ENCODE measurements around the gene SLC8A1. TPM values are rescaled to one million over a fixed set of nuclear protein-coding genes. Genes with fewer than 3 reads are reported as not detected.

SLC8A1 gene
- total and polyA plus RNA-seq, 2 of the 13 experiments (the other 11 are each of a cell fraction or from before 2014, with no cell fraction given): not detected

GRCh38 chr2:40292291-40292690, 159.6 kb downstream of the SLC8A1 start (continued):
- TF ChIP-seq ZNF816 (CRISPR knock-in tag; IDR thresholded peaks at IDR 0.05; ENCODE audit: borderline replicate concordance): no peak
- no peak for TF ChIP-seq ONECUT2 (CRISPR knock-in tag; IDR thresholded peaks at IDR 0.05)
- TF ChIP-seq FOXJ3 (CRISPR knock-in tag; IDR thresholded peaks at IDR 0.05; ENCODE audit: borderline replicate concordance): no peak
- no peak for TF ChIP-seq SNAI1 (CRISPR knock-in tag; IDR thresholded peaks at IDR 0.05; ENCODE audit: borderline replicate concordance)
- no peak for TF ChIP-seq CSRNP2 (CRISPR knock-in tag; conservative IDR thresholded peaks at IDR 0.05; ENCODE audit: low read depth)

GRCh38 chr2:40289771-40290404, 162.0 kb downstream of the SLC8A1 start:
- no peaks in the 10 kb centered on the region for H3K36me3 ChIP-seq (replicated peaks in 1 of 2; ENCODE audit: control insufficient read depth in 1 of 2, insufficient read depth in 2 of 2, low read length in 2 of 2)
- no peaks in the 10 kb centered on the region for H3K27me3 ChIP-seq (ENCODE audit: control insufficient read depth in 1 of 2, insufficient read depth in 2 of 2, low read length in 2 of 2)
- FAIRE-seq: no peak
- no peaks in the 10 kb centered on the region for H3K79me2 ChIP-seq (ENCODE audit: insufficient read depth, low read length)
- H4K20me1 ChIP-seq (ENCODE audit: insufficient read depth, low read length): no peaks in the 10 kb centered on the region
- intact Hi-C loops (cut with micrococcal nuclease; ENCODE audit: unreplicated experiment) (no loop called here), in situ Hi-C loops (cut with HindIII; ENCODE audit: extremely low pct_ligation_motif_present, low pct_unique_long_range_greater_than_20kb) (no loop called here)
- H3K4me3 ChIP-seq (replicated peaks in 1 of 3; ENCODE audit: insufficient read depth in 1 of 3, low read depth in 2 of 3, low read length in 3 of 3): no peak overlapping the region
- BruUV-seq (replicated peaks): no TSS peak
- no peaks in the 10 kb centered on the region for H3K9me3 ChIP-seq (ENCODE audit: low read length)
- ATAC-seq: no peak
- no peak for DNase-seq (ENCODE audit: low spot score)
- no peak overlapping the region for H3K9ac ChIP-seq (ENCODE audit: insufficient read depth, low read depth, low read length)
- ChIA-PET CTCF (ENCODE audit: low intra/inter-chr PET ratio, low total read pairs) (no interaction called here), POLR2A (no interaction called here)
- 34% methylated on average over 7 of the region's 7 CpGs for WGBS (ENCODE audit: low lambda C conversion rate)
- no peak overlapping the region for H3K27ac ChIP-seq (ENCODE audit: extremely low read length, insufficient read depth, low read length)
- 0 out of 2 replicates have a peak overlapping the region, but pooled peaks have one; percentile 26 for H3K4me2 ChIP-seq (ENCODE audit: low read depth, low read length)
- H3K4me1 ChIP-seq (ENCODE audit: insufficient read depth, low read length): no peaks in the 10 kb centered on the region
- no peak overlapping the region for H2AFZ ChIP-seq (ENCODE audit: low read length)
- TF ChIP-seq TRIM22 (IDR thresholded peaks at IDR 0.05) (no peak), STAG1 (CRISPR knock-in tag; IDR thresholded peaks at IDR 0.05) (no peak), CENPBD1 (CRISPR knock-in tag; IDR thresholded peaks at IDR 0.05; ENCODE audit: borderline replicate concordance, low read depth) (no peak), HOXA9 (CRISPR knock-in tag; IDR thresholded peaks at IDR 0.05; ENCODE audit: borderline replicate concordance) (no peak), ZNF816 (CRISPR knock-in tag; IDR thresholded peaks at IDR 0.05; ENCODE audit: borderline replicate concordance) (no peak), ZNF17 (CRISPR knock-in tag; IDR thresholded peaks at IDR 0.05) (no peak), GPBP1L1 (CRISPR knock-in tag; IDR thresholded peaks at IDR 0.05) (no peak), JUN (CRISPR knock-in tag; IDR thresholded peaks at IDR 0.05) (no peak)
